GM21367 (cell line): Measurements from ENCODE around the gene UBAC2.
"Not testable (repeated sequence)": the region's sequence is repeated elsewhere in the genome, so short reads cannot be mapped to it uniquely, and the experiment has no call there.

ENCODE experiments used
- ATAC-seq: cut with Tn5 transposase; IDR thresholded peaks from one replicate; pipeline ENCODE4 v1.9.1; 2021; ENCODE audit not compliant: unreplicated experiment

UBAC2 gene

DNA sequence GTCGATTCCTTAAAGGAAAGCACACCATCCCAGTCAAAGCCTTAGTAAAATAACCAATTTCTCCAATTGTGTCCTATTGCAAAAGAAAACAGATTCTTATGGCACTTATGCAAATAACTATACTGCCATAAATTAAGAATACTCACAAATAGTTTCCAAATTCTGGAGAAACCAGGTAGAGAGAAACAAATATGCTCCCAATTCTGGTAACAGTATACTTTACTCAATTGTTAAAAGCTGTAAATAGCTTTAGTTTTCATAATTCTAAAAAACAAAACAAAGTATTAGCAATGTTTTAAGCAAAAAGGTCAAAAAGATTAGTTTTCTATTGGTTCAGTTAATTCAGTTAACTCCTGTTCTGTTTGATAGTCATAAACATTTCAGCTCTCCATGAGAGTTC is 18.2 kb upstream of the UBAC2 start:
- no peak for ATAC-seq

DNA sequence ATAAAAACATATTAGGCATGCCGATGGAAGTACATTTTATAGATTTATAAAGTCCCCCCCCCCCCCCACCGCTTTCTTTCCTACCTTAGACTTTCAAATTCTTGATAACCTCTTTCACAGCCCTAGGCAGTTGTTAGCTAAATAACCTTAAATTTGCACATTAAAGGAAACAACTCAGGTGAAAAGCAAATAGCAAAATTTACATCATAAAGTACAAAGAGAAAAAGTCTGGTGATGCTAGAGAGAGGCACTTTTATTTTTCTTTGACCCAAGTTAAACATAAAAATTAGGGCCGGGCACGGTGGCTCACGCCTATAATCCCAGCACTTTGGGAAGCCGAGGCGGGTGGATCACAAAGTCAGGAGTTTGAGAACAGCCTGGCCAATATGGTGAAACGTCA is 15.0 kb upstream of the UBAC2 start:
- ATAC-seq, result no peak

DNA sequence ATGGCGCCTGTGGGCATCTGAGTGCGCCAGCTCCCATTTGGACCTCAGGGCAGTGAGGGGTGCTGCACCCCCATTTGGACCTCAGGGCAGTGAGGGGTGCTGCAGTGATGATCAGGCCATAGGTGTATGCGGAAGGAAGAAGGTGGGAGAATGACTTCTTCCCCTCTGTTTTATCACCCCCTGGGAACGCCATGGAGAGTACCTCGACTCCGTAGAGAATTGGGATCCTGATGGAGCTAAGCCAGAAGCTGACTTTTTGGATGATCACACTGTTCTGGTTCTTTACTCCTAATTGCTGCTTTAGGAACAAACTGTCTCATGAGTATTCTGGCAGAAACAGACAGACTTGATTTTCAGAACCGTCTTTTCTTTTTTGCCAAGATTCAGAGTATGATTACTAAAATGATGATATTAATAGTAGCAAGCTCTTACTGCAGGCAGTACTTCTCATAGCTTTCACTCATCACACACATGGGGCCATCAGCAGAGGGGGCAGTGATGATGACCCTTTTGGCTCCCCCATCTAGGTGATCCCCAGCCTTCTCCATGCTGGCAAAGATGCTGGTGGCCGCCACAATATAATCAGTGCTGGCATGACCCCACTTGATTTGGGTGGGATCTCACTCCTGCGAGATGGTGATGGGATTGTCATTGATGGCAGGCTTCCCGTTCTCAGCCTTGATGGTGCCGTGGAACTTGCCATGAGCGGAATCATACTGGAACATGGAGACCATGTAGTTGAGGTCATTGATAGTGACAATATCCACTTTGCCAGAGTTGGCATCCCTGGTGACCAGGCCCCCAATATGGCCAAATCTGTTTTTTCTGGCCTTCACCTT is 10.3 kb upstream of the UBAC2 start:
- ATAC-seq, result no peak

DNA sequence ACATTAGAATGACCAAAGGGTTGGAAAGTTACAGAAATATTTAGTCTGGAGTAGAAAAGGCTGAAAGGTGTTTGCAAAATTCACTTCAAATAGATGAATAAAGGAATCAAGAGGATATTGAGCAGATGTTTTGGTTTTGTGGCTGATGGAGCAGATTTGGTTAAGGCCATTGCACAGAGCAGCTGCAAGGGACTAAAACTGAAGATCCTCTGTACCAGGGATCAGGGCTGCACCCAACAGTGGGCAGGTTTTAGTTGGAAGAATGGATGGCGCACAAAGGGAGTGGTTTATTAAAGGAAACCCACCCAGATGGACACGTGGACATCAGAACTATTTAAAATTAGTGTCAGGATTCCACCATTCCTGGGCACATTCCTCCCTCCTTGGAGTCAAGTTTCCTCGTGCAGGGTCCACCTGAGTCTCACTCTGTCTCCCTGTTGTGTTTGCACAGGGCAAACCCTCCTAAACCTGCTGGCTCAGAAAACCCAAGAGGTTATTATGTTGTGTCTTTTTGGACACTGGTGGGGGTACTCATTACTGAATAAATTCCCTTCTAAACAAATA is 9.2 kb upstream of the UBAC2 start:
- no peak for ATAC-seq

DNA sequence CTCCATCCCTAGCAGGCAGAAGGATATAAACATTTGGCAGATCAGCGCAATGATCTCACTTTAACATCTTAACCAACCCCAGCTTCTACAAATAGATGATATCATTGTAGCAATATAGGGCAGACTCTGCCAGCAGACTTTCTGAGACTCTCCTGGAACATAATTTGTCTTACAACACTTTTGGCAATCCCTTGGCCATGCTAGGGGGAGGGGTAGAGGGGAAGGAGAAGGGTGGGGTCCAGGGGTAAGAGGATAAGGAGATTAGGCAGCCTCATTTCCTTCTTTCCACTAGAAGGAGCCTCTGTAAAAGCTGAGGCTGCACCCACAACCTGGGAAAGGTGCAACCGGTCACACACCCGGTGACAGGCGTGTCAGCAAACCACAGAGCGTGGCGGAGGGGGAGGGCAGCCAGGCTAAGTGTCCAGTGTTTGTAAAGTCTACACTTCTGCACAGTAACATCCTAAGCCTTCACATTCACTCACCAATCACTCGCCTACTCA is 8.7 kb upstream of the UBAC2 start:
- ATAC-seq, result no peak

DNA sequence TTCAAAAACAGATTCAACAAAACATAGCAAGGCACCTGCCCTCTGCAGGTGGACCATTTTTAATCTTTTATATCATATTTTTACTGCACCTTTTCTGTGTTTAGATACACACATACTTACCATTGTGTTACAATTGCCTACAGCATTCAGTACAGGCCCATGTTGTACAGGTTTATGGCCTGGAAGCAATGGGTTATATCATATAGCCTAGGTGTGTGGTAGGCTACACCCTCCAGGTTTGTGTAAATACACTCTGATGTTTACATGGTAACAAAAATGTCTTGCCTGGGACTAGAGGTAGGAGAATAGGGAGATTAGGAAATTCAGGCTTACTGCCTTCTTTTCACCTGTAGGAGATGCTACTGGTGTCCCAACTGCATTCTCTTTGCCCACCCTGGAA is 8.2 kb upstream of the UBAC2 start:
- no peak for ATAC-seq

DNA sequence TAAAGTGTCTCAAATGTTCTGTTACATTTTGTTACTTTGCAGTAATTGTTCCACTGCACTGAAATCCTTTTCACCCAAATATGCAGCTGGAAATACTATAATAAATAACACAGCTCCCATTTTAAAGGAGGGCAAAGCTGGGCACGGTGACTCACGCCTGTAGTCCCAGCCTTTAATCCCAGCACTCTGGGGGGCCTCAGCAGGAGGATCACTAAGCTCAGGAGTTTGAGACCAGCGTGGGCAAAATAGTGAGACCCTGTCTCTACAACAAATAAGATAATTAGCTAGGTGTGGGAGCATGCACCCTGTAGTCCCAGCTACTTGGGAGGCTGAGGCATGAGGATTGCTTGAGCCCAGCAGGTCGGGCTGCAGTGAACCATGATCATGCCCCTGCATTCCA is 7.5 kb upstream of the UBAC2 start:
- no peak for ATAC-seq

DNA sequence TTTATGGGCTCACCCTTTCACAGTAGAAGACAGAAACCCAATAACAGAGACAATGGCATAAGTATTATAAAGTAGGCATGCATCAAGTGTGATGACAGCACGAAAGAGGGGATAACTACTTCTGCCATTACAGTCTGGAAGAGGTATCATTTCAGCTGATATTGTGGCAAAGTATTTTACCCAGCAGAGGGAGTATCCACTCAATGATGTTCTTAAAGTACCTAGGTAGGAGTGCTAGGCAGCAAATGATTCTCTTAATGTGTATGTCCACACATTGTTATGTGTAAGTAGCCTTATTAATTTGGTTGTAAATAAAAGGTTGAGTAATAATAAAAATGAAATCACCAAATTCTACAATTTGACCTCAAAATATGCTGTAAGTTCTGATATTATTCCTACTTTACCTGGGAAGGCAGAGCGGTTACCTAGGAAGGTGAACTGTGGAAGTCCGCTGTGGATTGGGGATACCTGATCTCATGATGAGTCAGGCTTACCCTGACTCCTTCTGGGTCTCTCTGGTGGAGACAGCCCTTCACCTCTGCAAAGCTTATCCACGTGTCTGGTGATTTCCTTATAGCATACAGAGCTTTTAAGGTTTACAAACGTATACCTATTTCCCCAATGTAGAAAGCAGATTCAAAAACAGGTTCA is 4.1 kb upstream of the UBAC2 start:
- no peak for ATAC-seq

DNA sequence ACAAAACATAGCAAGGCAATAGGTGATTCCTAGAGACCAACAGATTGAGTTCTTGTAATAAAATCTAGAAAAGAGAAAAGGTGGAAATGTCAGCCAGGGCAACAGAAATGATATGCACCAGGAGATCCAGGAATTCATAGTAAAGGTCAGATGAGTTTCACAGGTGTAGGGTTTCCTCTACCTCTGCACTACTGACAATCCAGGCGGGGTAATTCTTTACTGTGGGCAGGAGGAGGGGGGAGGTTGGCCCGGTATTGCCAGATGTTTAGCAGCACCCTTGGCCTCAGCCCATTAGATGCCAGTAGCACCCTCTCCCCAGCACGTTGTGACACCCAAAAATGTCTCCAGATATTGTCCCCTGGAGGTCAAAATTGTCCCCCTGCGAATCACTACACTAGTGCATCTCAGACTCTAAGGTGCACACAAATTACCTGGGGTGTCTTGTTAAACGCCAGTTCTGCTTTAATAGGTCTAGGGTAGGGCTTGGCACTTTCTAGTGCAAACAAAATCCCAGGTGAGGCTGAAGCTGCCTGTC is 3.5 kb upstream of the UBAC2 start:
- no peak for ATAC-seq

DNA sequence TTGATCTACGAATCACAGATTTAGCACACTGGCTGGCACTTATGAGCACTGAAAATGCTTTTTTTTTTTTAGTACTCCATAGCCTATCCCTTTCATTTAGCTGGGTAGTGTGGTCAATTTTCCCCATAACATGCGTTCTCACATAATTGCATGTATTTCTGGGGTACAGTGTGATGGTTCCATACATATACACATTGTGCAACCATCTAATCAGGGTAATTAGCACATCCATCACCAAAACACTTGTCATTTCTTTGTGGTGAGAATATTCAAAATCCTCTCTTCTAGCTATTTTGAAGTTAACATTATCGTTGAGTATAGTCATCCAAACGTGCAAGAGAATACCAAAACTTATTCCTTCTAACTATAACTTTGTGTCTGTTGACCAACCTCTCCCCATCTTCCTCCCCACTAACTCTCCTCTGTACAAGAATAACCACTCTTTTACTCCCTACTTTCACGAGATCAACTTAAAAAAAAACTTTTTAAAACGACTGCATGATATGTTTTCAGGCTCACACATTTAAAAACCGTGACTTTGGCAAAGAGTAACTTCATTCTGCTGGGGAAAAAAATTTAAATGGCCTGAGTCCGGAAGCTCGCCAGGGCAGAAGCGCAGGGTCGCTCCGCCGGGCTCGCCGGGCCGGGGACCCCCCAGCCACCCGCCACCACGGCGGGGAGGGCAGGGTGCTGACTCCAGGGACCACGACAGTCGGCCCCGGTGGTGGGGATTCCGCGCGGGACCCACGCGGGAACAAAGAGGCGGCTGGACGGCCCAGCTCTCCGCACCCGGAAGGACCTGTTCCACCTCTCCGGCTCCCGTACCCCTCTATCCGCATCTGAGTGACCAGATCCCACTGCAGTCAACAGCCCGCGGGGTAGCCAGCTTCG is 868 bp upstream of the UBAC2 start:
- peak; percentile 0 for ATAC-seq

DNA sequence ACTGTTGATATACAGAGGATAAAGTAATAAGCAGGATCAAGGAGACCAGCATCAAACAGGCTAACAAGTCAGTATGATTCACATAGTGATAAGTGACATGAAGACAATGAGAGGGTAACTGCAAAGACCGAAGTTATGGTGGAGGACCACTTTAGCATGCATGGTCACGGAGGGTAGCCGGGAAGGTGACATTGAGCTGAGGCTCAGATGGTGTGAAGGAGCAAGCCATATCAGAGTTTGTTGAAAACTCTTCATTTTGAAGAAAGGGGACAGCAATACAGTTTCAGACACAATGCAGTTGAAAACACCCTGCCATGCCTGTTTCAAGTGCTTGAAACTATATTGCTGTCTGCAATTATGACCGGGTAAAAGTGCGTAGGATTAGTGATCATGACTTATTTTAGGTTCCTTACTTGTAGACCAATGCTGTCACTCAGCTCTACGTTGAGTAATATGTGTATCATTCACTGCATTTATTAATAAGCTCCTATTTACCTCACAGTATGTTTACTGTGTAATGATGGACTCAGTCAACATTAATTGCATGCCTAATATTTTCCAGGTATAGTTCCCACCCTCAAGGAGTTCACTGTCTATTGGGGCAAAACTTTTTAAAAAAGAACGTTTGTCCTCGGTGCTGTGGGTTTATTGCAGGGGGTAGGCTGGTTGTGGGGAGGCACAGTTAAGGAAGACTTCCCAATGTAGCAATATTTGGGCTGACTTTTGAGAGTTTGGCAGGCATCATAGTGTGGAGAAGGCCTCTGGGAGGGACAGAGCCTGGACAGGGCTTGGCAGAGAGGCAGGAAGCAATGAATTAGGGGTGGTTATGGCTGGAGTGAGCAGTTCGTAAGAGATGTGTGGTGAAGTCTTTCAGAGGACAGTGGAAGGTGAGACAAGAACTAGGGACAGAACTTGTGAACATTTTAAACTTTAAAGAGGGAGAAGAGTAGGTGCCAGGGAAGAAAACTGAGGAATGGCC is 3.2 kb downstream of the UBAC2 start:
- ATAC-seq, result no peak

DNA sequence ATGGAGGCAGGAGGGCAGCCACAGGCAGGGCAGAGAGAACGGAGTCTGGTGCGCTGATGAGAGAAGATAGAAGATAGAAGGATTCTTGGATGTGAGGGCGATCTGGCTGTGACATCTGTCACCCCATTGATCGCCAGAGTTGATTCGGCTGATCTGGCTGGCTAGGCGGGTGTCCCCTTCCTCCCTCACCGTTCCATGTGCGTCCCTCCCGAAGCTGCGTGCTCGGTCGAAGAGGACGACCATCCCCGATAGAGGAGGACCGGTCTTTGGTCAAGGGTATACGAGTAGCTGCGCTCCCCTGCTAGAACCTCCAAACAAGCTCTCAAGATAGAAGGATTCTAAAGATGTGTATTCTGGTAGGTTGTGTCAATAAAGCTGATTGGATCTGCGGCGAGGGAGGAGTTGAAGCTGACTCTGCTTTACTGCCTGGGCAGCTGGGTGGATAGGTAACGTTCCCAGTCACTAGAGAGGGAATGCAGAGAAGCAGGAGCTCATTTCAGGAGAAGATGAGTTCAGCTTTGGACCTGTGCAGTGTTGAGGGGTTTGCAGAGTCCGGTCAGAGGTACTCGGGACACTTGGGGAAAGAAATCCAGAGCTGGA is 5.1 kb downstream of the UBAC2 start:
- no peak for ATAC-seq

DNA sequence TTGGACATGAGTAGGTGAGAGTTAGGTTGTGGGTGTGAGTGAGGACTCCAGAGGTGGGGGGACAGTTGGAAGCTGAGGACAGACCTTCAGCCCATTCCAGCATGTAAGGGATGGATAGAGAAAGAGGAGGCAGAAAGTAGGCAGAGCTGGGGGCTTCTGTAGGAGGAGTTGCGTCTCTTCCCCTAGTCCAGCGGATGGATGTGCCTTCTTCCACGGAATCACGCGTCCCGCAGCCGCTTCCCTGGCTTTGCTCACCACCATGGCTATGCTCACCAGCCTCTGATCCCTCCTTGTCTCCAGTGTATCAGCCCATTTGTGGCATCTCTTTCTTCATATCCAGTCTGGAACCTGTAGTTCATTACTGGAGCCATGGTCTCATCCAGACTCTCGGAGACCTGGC is 5.6 kb downstream of the UBAC2 start:
- no peak for ATAC-seq

DNA sequence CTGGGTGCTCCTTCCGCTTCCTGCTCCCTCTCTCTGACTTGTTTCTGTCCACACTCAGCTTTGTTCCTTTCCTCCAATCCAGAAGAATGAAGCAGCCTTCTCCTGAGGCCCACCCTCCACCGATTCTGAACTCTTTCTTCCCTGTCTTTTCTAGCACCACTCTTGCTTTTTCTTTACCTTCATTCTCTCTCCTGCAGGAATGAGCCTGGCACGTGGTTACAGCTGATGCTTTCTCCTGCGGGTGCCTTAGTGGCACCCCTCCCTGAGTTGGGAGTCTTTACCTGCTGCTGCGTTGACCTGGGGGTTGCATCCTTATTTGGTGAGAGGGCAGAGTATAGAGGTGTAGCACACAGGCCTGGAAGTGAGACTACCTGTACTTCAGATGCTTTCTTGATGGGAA is 6.2 kb downstream of the UBAC2 start:
- no peak for ATAC-seq

DNA sequence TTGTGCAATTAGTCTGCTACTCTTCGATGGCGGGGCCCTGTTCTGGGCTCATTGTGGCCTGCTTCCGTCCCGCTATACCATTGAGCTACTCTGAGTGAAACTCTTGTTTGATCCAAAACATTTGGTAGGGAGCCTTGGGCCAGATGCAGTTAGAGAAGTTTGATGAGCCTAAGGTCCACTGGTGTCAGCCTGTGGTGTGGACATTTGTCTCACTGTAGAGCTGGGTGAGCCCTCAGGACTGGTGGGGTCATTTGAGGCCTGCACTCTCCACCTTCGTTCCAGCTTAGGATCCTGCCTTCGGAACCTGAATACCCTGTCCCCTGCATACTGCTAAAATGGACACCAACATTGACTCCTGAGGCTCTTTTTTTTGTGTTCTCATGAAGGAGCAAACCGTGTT is 6.9 kb downstream of the UBAC2 start:
- ATAC-seq, result no peak

DNA sequence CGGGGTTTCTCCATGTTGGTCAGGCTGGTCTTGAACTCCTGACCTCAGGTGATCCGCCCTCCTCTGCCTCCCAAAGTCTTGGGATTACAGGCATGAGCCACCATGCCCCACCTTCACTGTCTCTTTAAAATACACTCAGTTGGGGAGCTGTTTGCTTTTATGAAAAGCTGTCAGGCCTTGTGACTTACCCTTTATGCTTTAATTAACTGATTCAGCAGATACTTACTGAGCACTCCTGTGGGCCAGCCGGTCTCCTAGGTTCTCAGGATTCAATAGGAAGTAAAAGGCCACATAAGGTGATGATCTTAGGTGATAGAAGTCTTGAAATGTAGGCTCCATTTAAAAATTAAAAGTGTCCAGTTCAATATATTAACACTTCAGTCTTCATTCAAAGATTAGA is 7.5 kb downstream of the UBAC2 start:
- ATAC-seq, result no peak

DNA sequence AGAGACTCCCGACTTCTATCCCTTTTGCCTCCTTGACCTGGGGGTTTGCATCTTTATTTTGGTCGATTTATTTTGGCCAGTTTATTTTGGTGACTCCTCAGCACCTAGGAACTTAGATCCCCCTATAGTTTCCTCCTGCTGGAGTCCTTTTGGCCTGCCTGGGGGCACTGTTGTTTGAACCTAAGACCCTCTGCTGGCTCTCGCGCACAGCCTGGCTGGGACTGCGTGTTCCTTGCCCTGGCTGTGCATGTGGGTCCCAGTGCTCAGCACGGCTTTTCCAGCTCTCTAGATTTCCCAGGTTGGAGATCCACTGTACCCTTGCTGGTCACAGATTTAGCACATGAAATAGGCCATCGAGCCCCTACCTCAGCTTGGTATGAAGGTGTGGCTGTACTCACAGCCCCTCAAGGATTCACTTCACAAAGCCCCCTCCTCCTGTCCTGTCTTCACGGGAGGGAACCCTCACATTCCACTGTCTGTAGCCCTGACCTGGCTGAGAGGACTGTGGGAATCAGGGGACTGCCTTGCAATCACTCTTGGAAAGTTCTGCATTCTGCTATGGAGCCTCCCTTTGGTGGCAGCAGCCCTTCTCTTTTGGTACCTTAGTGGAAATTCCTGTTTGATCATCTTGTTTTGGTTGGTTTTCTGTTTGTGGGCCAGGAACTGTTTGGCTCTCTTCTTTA is 8.3 kb downstream of the UBAC2 start:
- ATAC-seq, result no peak

DNA sequence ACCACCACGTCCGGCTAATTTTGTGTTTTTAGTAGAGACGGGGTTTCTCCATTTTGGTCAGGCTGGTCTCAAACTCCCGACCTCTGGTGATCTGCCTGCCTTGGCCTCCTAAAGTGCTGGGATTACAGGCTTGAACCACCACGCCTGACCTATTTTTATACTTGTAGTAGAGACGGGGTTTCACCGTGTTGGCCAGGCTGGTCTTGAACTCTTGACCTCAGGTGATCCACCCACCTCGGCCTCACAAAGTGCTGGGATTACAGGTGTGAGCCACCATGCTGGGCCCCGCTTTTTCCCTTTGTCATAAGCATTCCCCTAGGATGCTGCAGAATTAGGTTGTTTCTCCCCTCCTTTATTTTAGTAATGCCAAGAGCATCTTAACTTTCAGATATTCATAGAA is 10.0 kb downstream of the UBAC2 start:
- not testable (repeated sequence) for ATAC-seq
